ENCODE results near the gene RXRA.

The RXRA gene

GRCh38 chr9:134356496-134357470 is 30.5 kb downstream of the RXRA start:
- no peak for DNase-seq

GRCh38 chr9:134357631-134358025 is 31.4 kb downstream of the RXRA start:
- DNase-seq, result no peak

GRCh38 chr9:134358026-134358661 is 31.9 kb downstream of the RXRA start:
- DNase-seq, result no peak

- DNase-seq, result no peak
Measured at GRCh38 chr9:134358662-134359319, 32.5 kb downstream of the RXRA start.

- no peak for DNase-seq
Measured at GRCh38 chr9:134359493-134360179, 33.4 kb downstream of the RXRA start.

GRCh38 chr9:134360180-134360759 is 34.0 kb downstream of the RXRA start:
- DNase-seq, result no peak

GRCh38 chr9:134360897-134361296 is 34.6 kb downstream of the RXRA start:
- DNase-seq, result no peak

- DNase-seq, result no peak
Measured at GRCh38 chr9:134361426-134361825, 35.2 kb downstream of the RXRA start.

- no peak for DNase-seq
Measured at GRCh38 chr9:134361843-134362414, 35.7 kb downstream of the RXRA start.

- no peak for DNase-seq
Measured at GRCh38 chr9:134363450-134363849, 37.2 kb downstream of the RXRA start.

GRCh38 chr9:134364391-134365114 is 38.3 kb downstream of the RXRA start:
- DNase-seq, result no peak

GRCh38 chr9:134365115-134365596 is 38.9 kb downstream of the RXRA start:
- no peak for DNase-seq

- DNase-seq, result no peak
Measured at GRCh38 chr9:134365791-134366222, 39.6 kb downstream of the RXRA start.

- no peak for DNase-seq
Measured at GRCh38 chr9:134366223-134367031, 40.2 kb downstream of the RXRA start.

- DNase-seq, result no peak
Measured at GRCh38 chr9:134367061-134367460, 40.8 kb downstream of the RXRA start.

GRCh38 chr9:134367791-134368490 is 41.7 kb downstream of the RXRA start:
- no peak for DNase-seq

GRCh38 chr9:134368571-134368970 is 42.3 kb downstream of the RXRA start:
- no peak for DNase-seq

- no peak for DNase-seq
Measured at GRCh38 chr9:134369416-134370212, 43.4 kb downstream of the RXRA start.

- DNase-seq, result no peak
Measured at GRCh38 chr9:134370213-134370492, 43.9 kb downstream of the RXRA start.
